Measurements from ENCODE around the gene SPINK14. TPM values are rescaled to one million over a fixed set of nuclear protein-coding genes. Genes with fewer than 3 reads are reported as not detected.

Gene SPINK14
- total RNA-seq, 1 donor from 2014 or later: not detected

GRCh38 chr5:148224117-148224742 lies 55.9 kb downstream of the SPINK14 start:
- Histone ChIP-seq H3K9me3 (replicated peaks) (peaks cover 3% of the 10 kb centered on the region), H3K27ac (replicated peaks) (no peak overlapping the region), H3K36me3 (no peaks in the 10 kb centered on the region), H3K27me3 (ENCODE audit: low read depth) (no peaks in the 10 kb centered on the region), H3K4me1 (no peaks in the 10 kb centered on the region), H3K4me3 (no peak overlapping the region)
- intact Hi-C loops (cut with micrococcal nuclease): no loop called here
- DNase-seq: no peak
- TF ChIP-seq, protein P1, sequence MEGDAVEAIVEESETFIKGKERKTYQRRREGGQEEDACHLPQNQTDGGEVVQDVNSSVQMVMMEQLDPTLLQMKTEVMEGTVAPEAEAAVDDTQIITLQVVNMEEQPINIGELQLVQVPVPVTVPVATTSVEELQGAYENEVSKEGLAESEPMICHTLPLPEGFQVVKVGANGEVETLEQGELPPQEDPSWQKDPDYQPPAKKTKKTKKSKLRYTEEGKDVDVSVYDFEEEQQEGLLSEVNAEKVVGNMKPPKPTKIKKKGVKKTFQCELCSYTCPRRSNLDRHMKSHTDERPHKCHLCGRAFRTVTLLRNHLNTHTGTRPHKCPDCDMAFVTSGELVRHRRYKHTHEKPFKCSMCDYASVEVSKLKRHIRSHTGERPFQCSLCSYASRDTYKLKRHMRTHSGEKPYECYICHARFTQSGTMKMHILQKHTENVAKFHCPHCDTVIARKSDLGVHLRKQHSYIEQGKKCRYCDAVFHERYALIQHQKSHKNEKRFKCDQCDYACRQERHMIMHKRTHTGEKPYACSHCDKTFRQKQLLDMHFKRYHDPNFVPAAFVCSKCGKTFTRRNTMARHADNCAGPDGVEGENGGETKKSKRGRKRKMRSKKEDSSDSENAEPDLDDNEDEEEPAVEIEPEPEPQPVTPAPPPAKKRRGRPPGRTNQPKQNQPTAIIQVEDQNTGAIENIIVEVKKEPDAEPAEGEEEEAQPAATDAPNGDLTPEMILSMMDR (IDR thresholded peaks at IDR 0.05; ENCODE audit: borderline replicate concordance): no peak

Other genes starting within 250 kb of the SPINK14 start
- 0.47 TPM for gene SPINK5, start 104.6 kb upstream of the SPINK14 start, total RNA-seq
- not detected for gene SPINK6, start 34.5 kb downstream of the SPINK14 start, total RNA-seq
- gene MARCOL, start 70.0 kb downstream of the SPINK14 start, total RNA-seq: not detected
- gene SPINK13, start 100.2 kb downstream of the SPINK14 start, total RNA-seq: not detected
- not detected for gene SPINK7, start 143.9 kb downstream of the SPINK14 start, total RNA-seq
- gene SPINK9, start 167.0 kb downstream of the SPINK14 start, total RNA-seq: not detected
- gene FBXO38, start 215.4 kb downstream of the SPINK14 start, total RNA-seq: 38.0 TPM

All from left ventricle myocardium inferior (tissue), 1 donor.